VCaP (cell line): ENCODE results near the gene VWF.
"Not testable (repeated sequence)": the region's sequence is repeated elsewhere in the genome, so short reads cannot be mapped to it uniquely, and the experiment has no call there.

Source experiments
- H3K27ac ChIP-seq: fragments of 450-650 bp; 2 replicates; pipeline ENCODE4 v1.5.1; 2017
- TF ChIP-seq, protein P1 (sequence below): fragments of 450-650 bp; conservative IDR thresholded peaks from 2 replicates; pipeline ENCODE4 v1.5.1; 2017; ENCODE audit warnings: mild to moderate bottlenecking, moderate library complexity

Gene VWF

DNA sequence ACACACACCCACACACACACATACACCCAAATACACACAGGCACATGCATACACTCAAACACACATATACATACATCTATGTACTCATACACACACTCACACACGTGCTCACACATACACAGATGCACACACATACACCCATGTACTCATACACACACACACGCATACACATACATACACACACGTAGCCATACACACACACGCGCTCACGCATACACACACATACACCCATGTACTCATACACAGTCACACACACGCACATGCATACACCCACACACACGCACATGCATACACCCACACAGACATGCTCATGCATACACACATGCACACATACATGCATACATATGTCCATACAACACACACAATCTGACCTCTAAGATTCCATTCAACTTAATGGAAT, 91.7 kb downstream of the VWF start:
- no peak overlapping the region for H3K27ac ChIP-seq
- TF ChIP-seq, protein P1, sequence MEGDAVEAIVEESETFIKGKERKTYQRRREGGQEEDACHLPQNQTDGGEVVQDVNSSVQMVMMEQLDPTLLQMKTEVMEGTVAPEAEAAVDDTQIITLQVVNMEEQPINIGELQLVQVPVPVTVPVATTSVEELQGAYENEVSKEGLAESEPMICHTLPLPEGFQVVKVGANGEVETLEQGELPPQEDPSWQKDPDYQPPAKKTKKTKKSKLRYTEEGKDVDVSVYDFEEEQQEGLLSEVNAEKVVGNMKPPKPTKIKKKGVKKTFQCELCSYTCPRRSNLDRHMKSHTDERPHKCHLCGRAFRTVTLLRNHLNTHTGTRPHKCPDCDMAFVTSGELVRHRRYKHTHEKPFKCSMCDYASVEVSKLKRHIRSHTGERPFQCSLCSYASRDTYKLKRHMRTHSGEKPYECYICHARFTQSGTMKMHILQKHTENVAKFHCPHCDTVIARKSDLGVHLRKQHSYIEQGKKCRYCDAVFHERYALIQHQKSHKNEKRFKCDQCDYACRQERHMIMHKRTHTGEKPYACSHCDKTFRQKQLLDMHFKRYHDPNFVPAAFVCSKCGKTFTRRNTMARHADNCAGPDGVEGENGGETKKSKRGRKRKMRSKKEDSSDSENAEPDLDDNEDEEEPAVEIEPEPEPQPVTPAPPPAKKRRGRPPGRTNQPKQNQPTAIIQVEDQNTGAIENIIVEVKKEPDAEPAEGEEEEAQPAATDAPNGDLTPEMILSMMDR: no peak

DNA sequence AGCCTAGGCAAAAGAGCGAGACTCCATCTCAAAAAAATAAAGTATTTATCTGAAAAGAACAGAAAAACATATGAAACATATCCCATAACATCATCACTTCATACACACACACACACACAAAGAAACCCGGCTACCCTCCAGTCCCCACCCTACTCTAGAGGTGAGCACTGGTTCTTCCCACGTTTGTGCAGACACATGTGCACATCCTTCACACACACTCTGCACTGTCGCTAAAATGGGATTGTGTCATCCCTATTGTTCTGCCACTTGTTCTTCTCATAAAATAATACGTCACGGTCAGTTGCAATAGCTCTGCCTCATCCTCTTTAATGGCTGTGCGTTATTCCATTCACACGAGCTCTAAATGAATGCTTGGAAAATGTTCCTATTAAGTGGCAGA, 93.5 kb downstream of the VWF start:
- TF ChIP-seq, protein P1: no peak
- H3K27ac ChIP-seq: no peak overlapping the region

DNA sequence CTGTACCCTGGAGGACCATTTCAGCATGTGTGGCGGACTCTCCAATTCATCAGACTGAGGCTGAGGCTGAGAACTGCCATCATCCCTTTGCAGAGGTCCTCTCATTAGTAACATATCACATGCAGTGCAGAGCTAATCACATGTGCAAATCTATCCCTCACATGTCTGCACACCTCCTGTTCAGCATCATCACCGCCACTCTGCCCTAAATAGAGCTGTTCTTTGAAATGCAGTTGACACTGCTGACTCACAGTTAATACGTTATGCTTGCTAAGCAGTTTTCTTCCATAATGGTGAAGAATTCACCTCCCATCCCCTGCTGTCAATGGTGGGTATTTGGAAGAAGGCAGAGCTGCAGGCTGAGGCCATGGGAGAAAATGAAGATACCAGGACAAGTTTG, 94.4 kb downstream of the VWF start:
- no peak overlapping the region for H3K27ac ChIP-seq
- TF ChIP-seq, protein P1: no peak

DNA sequence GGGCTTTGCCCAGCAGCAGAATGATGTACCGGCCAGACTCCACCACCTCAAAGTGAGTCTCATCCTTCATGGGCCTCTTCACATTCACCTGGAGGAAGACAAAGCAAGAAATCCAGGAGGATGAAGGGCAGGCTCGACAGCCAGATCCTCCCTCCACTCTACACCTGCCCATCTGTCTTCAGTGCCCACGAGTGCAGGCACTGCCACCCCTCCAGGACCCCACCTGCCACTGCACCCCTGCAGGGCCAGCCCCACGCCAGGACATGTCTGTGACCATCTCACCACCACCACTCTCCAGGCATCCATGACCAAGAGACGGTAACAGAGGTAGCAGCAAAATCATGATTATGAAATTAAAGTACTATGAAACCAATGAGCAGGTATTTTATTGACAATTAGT, 95.1 kb downstream of the VWF start:
- H3K27ac ChIP-seq: no peak overlapping the region
- TF ChIP-seq, protein P1: no peak

DNA sequence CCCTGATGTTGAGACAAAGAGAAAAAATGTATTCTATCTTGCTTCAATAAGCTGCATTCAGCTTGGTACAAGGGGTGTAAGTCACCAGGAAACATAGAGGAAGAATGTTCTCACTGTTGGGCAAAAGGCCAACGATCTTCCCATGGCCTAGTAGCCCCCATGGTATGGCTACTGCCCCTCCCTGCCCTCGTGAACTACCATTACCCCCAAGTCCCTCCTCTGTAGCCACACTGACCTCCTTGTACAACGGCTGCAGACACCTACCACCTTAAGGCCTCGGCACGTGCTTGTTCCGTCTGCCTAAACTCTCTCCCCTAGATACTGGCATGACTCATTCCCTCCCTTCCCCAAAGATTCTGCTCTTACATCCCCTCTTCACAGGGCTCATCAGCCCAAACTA, 97.5 kb downstream of the VWF start:
- TF ChIP-seq, protein P1: no peak
- no peak overlapping the region for H3K27ac ChIP-seq

DNA sequence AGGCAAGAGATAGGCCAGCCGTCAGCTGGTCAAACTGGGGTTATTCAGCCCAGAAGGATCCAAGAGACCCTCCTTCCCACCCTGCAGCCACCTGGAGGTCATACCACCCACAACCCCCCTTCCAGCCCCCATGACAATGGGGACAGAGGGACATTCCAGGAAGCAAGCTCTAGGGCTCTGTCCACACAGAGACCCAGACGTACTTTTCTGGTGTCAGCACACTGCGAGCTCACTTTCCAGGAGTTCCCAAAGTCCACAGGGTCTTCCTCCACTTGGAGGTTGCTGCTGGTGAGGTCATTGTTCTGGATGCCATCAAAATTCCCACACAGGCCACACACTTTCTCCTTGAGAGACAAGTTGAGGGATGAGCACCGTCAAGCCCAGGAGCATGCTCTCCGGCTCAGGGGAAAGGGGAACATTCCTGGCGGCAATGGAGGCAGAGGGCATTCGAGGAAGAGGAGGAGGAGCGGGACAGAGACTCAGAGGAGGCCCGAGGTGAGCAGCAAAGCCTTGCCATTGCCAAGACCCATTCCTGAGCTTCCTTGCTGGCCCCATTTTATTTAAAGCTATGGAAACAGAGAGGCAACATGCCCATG, 98.7 kb downstream of the VWF start:
- not testable (repeated sequence) for H3K27ac ChIP-seq

DNA sequence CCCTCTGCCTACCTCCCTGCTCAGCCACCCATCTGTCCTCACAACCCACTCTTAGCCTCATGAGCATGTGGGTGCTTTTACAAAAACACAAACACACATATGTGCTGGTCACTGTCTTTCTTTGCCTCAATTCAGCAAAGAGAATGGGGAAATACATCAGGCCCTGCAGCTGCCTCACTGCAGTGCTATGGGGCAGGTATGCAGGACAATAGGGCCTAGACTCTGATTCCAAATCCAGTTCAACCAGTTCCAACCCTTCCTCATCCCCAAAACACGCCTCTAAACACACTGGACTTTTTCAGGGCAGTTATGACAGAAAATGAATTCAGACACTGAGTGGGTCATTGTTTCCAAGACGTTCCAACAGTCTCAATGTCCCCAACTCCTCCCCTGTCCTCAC, 100.4 kb downstream of the VWF start:
- H3K27ac ChIP-seq: not testable (repeated sequence)

DNA sequence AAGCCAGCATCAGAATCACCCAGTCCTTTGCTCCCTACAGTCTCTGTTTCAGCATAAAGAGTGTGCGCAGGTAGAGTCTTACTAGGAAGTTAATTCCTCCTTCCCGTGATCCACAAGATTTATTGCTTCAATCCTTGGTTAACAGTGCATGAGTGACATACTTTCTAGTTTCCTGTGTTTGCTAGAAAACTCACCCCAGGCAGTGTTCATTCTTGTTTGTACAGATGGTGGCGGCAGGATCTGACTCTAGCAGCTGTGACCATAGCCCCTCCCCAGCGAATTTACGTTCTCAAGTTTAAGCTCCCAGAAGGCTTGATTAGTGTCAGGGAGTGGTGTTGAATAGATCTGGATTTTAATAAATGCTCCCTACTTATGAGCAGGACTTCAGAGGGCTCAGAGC, 103.5 kb downstream of the VWF start:
- TF ChIP-seq, protein P1: no peak
- H3K27ac ChIP-seq: peak overlapping the region; percentile 92

DNA sequence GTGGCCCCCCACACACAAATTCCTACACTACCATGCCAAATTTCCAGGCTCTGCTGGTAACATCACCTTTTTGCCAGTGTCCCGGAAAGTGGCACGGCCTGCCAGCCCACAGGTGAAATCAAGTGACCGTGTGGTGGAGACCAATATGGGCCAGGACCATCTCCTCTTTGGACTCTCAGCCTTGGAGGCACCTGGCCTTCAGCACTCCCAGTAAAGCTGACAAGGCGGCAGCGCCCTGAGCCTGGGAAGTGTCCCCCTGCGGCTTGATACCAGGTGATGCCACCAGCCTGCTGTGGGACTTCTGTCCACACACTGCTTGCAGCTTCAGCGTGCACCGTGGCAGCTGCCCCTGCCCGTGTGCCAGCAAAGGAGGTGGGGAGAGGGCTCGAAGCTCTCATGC, 104.0 kb downstream of the VWF start:
- H3K27ac ChIP-seq: peak overlapping the region; percentile 92

DNA sequence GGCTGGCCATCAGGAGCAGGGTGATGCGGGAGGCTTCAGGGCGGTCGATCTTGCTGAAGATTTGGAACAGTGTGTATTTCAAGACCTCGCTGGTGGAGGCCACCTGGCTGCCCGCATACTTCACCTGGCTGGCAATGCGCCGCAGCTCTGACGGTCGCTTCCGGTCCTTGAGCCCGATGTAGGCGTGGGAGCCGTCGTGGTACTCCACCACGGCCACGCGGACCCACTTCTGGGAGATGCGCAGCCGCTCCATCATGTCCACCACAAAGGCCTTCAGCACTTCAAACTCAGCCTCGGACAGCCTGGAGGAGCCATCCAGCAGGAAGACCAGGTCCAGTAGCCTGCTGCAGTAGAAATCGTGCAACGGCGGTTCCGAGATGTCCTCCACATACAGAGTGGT, 105.2 kb downstream of the VWF start:
- peak overlapping the region; percentile 92; the same call in 1 of the 2 replicates for H3K27ac ChIP-seq
